NCI-H1436 treated with DMSO at 0.1 percent for 48 hours (cell line): Measurements from ENCODE around the gene TPO.
"Not testable (repeated sequence)": the region's sequence is repeated elsewhere in the genome, so short reads cannot be mapped to it uniquely, and the experiment has no call there.

ENCODE experiments used
- DNase-seq: peaks from one replicate; lab custom pipeline; 2025; lab: John Stamatoyannopoulos, UW

TPO gene

DNA sequence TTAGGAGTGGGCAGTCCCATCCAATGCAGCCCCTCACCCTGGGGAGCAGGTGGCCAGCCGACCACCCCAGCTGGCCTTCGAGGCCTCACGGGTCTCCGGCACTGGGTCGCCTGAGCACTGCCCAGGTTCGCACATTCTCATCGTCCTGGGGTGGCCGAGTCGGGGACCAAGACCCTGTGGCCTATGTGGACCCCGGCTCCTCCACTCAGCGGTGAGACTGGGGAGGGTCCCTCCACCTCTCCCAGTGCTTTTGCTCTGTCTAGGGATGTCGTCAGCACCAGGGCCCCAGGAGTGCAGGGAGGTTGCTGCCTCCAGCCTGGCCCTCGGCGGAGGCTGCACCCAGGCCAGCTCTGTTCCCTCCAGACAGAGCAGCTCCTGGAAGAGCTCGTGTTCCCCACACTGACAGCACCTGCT, 89.6 kb downstream of the TPO start:
- no peak for DNase-seq

GRCh38 chr2:1503471-1504310, 90.4 kb downstream of the TPO start:
- no peak for DNase-seq

- DNase-seq: no peak
Measured at GRCh38 chr2:1504311-1504750, 91.1 kb downstream of the TPO start.

DNA sequence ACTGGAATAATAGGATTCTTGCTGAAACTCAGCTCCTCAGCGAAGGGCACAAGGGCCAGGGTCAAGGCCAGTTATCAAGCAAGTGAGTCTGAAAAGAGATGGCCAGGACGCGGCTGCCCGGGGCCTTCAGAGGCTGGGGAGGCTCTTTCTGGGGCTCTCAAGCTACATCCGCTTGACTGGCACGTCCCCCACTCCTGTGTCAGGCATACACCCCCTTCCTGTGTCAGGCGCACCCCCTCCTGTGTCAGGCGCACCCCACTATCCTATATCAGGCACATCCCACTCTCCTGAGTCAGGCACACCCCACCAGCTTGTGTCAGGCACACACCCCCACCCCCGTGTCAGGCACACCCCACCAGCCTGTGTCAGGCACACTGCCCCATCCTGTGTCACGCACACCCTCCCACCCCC, 91.8 kb downstream of the TPO start:
- DNase-seq: no peak

GRCh38 chr2:1509271-1510065, 96.2 kb downstream of the TPO start:
- DNase-seq: no peak

- no peak for DNase-seq
Measured at GRCh38 chr2:1510176-1510575, 96.9 kb downstream of the TPO start.

DNA sequence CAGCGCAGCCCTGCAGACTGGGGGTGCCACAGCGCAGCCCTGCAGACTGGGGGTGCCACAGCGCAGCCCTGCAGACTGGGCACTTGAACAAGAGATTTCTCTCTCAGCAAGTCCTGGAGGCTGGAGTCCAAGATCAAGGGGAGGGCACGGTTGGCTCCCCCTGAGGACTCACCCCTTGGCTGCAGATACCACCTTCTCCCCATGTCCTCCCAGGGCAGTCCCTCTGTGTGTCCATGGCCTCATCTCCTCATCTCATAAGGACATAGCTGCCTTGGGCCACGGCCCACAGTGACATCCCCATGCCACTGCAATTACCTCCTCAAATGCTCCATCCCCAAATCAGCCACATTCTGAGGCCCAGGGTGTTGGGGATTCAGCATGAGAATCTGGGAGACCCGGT, 98.2 kb downstream of the TPO start:
- DNase-seq: no peak

- DNase-seq: no peak
Measured at GRCh38 chr2:1512321-1513289, 99.3 kb downstream of the TPO start.

DNA sequence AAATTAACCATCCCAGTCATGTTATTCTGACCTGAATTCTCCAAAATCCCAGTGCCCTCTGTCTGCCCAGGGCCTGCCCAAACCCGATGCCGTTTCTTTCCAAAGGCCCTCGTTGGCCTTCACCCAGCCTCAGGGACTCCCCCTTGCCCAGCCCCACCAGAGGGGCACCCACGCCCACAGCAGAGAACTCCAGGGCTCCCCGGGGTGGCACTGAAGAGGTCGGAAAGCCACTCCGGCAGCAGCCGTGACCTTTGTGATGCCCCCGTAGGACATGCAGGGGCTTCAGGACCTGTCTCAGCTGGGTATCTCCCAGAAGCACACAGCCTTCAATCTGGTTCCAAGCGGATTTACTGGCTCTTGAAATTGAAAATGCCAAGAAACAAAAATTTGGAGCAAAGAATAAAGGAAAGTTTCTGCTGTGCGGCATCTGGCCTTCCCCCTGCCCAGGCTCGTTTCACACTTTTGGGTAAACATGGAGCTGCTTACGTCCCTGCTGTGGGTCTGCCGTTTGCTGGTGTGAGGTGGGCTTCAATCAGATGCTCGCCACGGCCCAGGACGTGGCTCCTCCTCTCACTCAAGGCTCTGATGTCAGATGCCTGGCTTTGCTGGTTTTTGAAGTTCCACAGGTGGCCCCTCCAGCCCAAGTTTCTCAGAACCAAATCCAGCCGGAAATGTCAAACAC, 101.3 kb downstream of the TPO start:
- no peak for DNase-seq

DNA sequence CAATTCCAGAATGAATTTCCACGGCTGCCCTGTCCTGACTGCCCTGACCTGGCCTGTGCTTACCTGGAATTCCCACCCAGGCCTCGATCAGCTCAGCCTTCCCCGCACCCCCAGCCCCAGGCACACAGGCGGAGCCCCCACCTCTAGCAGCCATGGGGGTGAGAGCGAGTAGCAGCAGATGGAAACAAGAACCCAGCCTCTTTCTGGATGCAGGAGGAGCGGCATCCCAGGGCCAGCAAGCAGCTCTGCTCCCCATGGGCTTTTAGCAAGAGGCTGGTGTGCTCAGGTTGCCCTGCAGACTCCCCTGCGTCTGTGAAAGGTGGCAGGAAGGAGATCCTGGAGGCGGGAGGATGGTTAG, 101.8 kb downstream of the TPO start:
- no peak for DNase-seq

- DNase-seq: no peak
Measured at GRCh38 chr2:1515986-1516797, 102.9 kb downstream of the TPO start.

GRCh38 chr2:1516798-1517060, 103.5 kb downstream of the TPO start:
- DNase-seq: no peak

DNA sequence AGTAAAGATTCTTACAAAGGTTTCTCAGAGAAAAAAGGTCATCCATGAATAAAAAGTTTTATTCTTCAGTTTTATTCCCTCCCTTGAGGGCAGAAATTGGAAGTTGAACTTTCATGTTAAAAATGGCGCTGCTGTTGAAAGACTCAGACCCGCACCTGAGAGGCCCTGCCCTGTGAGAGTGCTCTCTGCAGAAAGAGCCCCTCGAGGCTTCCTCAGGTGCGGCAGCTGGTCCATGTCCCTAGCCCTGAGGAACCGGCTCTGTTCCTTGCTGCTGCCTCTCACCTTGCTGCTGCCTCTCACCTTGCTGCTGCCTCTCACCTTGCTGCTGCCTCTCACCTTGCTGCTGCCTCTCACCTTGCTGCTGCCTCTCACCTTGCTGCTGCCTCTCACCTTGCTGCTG, 104.0 kb downstream of the TPO start:
- DNase-seq: not testable (repeated sequence)

GRCh38 chr2:1517786-1518185, 104.5 kb downstream of the TPO start:
- no peak for DNase-seq

DNA sequence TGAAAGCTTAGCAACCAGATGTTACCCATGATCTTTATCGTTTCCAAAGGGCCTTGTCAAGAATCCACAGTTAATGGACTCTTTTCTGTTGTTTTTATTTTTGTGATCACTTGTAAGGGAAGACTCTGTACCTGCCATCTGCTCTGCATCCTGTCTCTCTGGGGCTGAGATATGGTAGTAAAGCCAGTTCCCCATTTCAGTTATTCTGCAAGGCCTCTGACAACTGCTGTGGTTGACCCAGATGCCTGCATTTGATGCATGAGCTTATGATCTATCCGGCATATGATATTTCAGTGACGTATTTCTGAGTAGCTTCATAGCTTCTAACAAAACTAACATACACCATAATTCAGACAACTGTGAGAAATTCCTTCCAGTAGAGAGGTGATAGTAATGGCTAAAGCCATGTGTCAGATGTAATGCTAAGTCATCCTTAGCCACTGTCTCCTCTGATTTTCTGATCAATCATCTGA, 105.1 kb downstream of the TPO start:
- no peak for DNase-seq

DNA sequence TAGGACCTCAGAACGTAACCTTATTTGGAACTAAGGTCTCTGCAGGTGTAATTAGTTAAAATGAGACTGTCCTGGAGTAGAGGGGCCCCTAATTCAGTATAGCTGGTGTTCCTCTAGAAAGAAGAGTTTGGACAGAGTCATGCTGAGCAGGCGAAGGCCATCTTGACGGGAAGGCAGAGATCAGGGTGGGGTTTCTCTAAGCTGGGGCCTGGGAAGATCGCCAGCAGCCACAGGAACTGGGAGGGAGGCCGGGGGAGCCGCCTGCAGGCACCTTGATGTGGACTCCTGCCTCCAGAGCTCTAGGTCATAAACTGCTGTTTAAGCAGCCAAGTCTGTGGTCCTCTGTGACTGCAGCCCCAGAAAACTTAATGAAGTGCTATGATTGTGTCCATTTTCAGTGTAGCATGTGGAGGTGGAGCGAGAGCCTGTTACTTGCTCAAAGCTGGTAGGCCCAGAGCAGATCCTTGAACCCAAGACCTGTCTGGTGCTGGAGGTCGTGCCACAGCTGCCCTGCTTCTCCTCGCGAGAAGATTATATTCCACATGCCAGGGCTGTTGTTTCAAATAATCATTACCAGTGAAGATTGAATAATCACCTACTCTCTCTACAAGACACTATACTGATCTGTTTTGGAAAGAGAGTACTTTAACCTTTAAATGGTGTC, 105.7 kb downstream of the TPO start:
- no peak for DNase-seq

- no peak for DNase-seq
Measured at GRCh38 chr2:1521191-1521877, 108.1 kb downstream of the TPO start.

- no peak for DNase-seq
Measured at GRCh38 chr2:1521878-1522830, 108.9 kb downstream of the TPO start.
